K562 (cell line): Measurements from ENCODE around the gene NAA15. TPM values are rescaled to one million over a fixed set of nuclear protein-coding genes. Genes with fewer than 3 reads are reported as not detected.

Experiments used
- GABPB2 ChIP-seq: fragments of 250-450 bp; sonication (Bioruptor Pico); conservative IDR thresholded peaks from 2 replicates; pipeline ENCODE4 v1.5.1; 2021; ENCODE audit warnings: mild to moderate bottlenecking
- LCOR ChIP-seq: sonication (generic); formaldehyde crosslinking; IDR thresholded peaks from 2 replicates; pipeline ENCODE4 v1.8.0; 2022; ENCODE audit warnings: mild to moderate bottlenecking, missing genetic modification reagents
- TRIM24 ChIP-seq, 2 experiments: fragments of 450-650 bp; IDR thresholded peaks; 2 replicates each; pipeline ENCODE4 v1.6.1; 2016
- ZNF143 ChIP-seq: sonication (generic); formaldehyde crosslinking; IDR thresholded peaks from 2 replicates; pipeline ENCODE4 v1.9.0; 2022; ENCODE audit warnings: mild to moderate bottlenecking, missing genetic modification reagents
- ZNF316 ChIP-seq: fragments of 450-650 bp; IDR thresholded peaks from 2 replicates; pipeline ENCODE4 v1.6.1; 2016
- ZNF408 ChIP-seq: fragments of 250-450 bp; sonication (Bioruptor Pico); IDR thresholded peaks from 2 replicates; pipeline ENCODE4 v1.4.0; 2020; ENCODE audit warnings: low read depth, mild to moderate bottlenecking, moderate library complexity
- polyA plus RNA-seq, 8 experiments: library from polyadenylated mRNA; depleted of rRNA in 4 of 8; stranded (reverse) in 5 of 8; unstranded in 3 of 8; fragments of >200 nt; fragmentation: Nextera tagmentation in 2 of 8; fragmentation: Illumina TruSeq in 1 of 8; extraction: Ambion mirVana in 2 of 8; extraction: Trizol in 1 of 8; gene quantifications; 2 replicates each; pipeline versions ENCODE4 v1.2.1 to v1.2.3, GENCODE V29; 2011 to 2014; ENCODE audit warnings: inconsistent platforms in 1 of 8, missing spikeins in 1 of 8
- total RNA-seq, 7 experiments: library from RNA; depleted of rRNA in 6 of 7; stranded (reverse); fragments of >200 nt in 6 of 7; fragmentation: Illumina TruSeq in 2 of 7; extraction: Trizol in 2 of 7; gene quantifications; 2 replicates each; pipeline versions ENCODE4 v1.2.1 to v1.2.3, GENCODE V29; 2011 to 2021; ENCODE audit warnings: low replicate concordance in 1 of 7
- TF ChIP-seq, protein P1 (sequence below): fragments of 450-650 bp; IDR thresholded peaks from 2 replicates; pipeline ENCODE4 v1.6.1; 2016; ENCODE audit warnings: low read depth
- TF ChIP-seq, protein P2 (sequence below): fragments of 450-650 bp; formaldehyde crosslinking; conservative IDR thresholded peaks from 2 replicates; pipeline ENCODE4 v1.4.0; 2022; ENCODE audit warnings: mild to moderate bottlenecking, missing genetic modification characterization
- TF ChIP-seq, protein P3 (sequence below): fragments of 450-650 bp; conservative IDR thresholded peaks from 2 replicates; pipeline ENCODE4 v1.6.1; 2016; ENCODE audit warnings: missing genetic modification characterization, low read depth, mild to moderate bottlenecking, missing compliant biosample characterization, moderate library complexity
- TF ChIP-seq, protein P4 (sequence below): sonication (generic); formaldehyde crosslinking; IDR thresholded peaks from 2 replicates; pipeline ENCODE4 v1.8.0; 2022; ENCODE audit warnings: mild to moderate bottlenecking, missing genetic modification reagents, borderline replicate concordance

Gene NAA15
- total and polyA plus RNA-seq, 9 of the 15 experiments (the other 6 are each of a cell fraction or from before 2014, with no cell fraction given): 37.8 to 117 (median 63.2) TPM

DNA sequence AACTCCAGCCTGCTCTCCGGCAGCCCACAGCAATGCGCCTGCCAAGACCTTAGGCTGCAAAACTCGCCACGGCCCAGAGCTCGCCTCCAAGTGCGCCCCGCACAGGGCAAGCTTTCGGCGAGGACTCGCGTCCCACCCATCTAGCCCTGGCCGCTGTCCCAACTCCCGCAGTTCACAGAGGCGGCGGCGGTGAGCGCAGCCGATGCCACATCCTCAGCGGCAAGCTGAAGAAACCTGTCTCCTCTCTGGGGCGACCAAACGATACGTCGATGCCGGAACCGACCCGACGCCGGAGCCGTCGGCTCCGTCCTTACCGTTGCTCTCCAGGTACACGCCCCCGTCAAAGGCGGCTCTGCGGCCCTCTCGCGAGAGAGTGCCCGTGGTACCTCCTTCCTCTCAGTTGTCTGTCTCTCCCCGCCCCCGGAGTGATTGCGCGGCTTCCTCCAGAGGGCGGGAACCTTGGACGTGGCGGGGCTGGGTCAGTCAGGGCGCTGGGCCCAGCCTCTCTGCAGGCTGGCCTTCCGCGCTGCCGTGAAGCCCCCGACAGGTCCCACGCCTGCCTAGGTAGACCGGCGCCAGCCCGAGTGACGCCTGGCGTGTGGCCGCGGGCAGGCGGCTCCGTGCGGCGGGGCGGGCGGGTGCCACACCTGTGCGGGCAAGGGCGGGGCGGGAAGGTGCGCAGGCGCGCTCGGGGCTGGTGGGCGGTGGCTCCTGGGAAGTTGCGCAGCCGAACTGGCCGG is 152.2 kb downstream of the NAA15 start (continued):
- TF ChIP-seq, protein P1, sequence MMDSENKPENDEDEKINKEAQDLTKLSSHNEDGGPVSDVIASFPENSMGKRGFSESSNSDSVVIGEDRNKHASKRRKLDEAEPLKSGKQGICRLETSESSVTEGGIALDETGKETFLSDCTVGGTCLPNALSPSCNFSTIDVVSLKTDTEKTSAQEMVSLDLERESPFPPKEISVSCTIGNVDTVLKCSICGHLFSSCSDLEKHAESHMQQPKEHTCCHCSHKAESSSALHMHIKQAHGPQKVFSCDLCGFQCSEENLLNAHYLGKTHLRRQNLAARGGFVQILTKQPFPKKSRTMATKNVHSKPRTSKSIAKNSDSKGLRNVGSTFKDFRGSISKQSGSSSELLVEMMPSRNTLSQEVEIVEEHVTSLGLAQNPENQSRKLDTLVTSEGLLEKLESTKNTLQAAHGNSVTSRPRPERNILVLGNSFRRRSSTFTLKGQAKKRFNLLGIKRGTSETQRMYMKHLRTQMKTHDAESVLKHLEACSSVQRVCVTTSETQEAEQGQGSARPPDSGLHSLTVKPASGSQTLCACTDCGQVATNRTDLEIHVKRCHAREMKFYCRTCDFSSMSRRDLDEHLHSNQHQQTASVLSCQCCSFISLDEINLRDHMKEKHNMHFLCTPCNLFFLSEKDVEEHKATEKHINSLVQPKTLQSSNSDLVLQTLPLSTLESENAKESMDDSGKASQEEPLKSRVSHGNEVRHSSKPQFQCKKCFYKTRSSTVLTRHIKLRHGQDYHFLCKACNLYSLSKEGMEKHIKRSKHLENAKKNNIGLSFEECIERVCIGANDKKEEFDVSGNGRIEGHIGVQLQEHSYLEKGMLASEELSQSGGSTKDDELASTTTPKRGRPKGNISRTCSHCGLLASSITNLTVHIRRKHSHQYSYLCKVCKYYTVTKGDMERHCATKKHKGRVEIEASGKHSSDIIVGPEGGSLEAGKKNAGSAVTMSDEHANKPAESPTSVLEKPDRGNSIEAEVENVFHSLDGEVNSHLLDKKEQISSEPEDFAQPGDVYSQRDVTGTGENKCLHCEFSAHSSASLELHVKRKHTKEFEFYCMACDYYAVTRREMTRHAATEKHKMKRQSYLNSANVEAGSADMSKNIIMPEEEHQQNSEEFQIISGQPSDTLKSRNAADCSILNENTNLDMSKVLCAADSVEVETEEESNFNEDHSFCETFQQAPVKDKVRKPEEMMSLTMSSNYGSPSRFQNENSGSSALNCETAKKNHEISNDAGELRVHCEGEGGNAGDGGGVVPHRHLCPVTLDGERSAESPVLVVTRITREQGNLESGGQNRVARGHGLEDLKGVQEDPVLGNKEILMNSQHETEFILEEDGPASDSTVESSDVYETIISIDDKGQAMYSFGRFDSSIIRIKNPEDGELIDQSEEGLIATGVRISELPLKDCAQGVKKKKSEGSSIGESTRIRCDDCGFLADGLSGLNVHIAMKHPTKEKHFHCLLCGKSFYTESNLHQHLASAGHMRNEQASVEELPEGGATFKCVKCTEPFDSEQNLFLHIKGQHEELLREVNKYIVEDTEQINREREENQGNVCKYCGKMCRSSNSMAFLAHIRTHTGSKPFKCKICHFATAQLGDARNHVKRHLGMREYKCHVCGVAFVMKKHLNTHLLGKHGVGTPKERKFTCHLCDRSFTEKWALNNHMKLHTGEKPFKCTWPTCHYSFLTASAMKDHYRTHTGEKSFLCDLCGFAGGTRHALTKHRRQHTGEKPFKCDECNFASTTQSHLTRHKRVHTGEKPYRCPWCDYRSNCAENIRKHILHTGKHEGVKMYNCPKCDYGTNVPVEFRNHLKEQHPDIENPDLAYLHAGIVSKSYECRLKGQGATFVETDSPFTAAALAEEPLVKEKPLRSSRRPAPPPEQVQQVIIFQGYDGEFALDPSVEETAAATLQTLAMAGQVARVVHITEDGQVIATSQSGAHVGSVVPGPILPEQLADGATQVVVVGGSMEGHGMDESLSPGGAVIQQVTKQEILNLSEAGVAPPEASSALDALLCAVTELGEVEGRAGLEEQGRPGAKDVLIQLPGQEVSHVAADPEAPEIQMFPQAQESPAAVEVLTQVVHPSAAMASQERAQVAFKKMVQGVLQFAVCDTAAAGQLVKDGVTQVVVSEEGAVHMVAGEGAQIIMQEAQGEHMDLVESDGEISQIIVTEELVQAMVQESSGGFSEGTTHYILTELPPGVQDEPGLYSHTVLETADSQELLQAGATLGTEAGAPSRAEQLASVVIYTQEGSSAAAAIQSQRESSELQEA: no peak
- TF ChIP-seq GABPB2 (CRISPR knock-in tag): no peak
- TF ChIP-seq, protein P2, sequence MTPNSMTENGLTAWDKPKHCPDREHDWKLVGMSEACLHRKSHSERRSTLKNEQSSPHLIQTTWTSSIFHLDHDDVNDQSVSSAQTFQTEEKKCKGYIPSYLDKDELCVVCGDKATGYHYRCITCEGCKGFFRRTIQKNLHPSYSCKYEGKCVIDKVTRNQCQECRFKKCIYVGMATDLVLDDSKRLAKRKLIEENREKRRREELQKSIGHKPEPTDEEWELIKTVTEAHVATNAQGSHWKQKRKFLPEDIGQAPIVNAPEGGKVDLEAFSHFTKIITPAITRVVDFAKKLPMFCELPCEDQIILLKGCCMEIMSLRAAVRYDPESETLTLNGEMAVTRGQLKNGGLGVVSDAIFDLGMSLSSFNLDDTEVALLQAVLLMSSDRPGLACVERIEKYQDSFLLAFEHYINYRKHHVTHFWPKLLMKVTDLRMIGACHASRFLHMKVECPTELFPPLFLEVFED: no peak
- no peak for TF ChIP-seq ZNF408 (CRISPR knock-in tag)
- TF ChIP-seq ZNF316: no peak
- TF ChIP-seq, protein P3, sequence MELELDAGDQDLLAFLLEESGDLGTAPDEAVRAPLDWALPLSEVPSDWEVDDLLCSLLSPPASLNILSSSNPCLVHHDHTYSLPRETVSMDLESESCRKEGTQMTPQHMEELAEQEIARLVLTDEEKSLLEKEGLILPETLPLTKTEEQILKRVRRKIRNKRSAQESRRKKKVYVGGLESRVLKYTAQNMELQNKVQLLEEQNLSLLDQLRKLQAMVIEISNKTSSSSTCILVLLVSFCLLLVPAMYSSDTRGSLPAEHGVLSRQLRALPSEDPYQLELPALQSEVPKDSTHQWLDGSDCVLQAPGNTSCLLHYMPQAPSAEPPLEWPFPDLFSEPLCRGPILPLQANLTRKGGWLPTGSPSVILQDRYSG (tag): no peak
- peak; percentile 35; the same call in 1 of the 2 replicates for TF ChIP-seq ZNF143 (CRISPR knock-in tag)
- TF ChIP-seq, protein P4, sequence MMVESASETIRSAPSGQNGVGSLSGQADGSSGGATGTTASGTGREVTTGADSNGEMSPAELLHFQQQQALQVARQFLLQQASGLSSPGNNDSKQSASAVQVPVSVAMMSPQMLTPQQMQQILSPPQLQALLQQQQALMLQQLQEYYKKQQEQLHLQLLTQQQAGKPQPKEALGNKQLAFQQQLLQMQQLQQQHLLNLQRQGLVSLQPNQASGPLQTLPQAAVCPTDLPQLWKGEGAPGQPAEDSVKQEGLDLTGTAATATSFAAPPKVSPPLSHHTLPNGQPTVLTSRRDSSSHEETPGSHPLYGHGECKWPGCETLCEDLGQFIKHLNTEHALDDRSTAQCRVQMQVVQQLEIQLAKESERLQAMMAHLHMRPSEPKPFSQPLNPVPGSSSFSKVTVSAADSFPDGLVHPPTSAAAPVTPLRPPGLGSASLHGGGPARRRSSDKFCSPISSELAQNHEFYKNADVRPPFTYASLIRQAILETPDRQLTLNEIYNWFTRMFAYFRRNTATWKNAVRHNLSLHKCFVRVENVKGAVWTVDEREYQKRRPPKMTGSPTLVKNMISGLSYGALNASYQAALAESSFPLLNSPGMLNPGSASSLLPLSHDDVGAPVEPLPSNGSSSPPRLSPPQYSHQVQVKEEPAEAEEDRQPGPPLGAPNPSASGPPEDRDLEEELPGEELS: 0 out of 2 replicates have a peak, but pooled peaks have one; percentile 37
- TF ChIP-seq LCOR: peak; percentile 94
- TF ChIP-seq TRIM24 (IDR thresholded peaks at IDR 0.05): peak in 1 of 2 experiments; percentile 92; a peak in 2 of 4 replicates
